ENCODE data around the gene ANAPC5.

GRCh38 chr12:121318121-121318520 is 34.1 kb downstream of the ANAPC5 start:
- TF ChIP-seq, protein P1, sequence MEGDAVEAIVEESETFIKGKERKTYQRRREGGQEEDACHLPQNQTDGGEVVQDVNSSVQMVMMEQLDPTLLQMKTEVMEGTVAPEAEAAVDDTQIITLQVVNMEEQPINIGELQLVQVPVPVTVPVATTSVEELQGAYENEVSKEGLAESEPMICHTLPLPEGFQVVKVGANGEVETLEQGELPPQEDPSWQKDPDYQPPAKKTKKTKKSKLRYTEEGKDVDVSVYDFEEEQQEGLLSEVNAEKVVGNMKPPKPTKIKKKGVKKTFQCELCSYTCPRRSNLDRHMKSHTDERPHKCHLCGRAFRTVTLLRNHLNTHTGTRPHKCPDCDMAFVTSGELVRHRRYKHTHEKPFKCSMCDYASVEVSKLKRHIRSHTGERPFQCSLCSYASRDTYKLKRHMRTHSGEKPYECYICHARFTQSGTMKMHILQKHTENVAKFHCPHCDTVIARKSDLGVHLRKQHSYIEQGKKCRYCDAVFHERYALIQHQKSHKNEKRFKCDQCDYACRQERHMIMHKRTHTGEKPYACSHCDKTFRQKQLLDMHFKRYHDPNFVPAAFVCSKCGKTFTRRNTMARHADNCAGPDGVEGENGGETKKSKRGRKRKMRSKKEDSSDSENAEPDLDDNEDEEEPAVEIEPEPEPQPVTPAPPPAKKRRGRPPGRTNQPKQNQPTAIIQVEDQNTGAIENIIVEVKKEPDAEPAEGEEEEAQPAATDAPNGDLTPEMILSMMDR (conservative IDR thresholded peaks at IDR 0.05 in 1 of 2, IDR thresholded peaks at IDR 0.05 in 1 of 2; ENCODE audit: extremely low read depth in 1 of 2, insufficient read depth in 1 of 2, low read depth in 1 of 2, low read length in 2 of 2): no peak
- TF ChIP-seq EZH2 (IDR thresholded peaks at IDR 0.05; ENCODE audit: borderline replicate concordance, low read length): no peak

Data from mammary epithelial cell (primary cell).